Ovary (tissue), 3 donors: ENCODE measurements around the gene BCAN.
"Not testable (repeated sequence)": the region's sequence is repeated elsewhere in the genome, so short reads cannot be mapped to it uniquely, and the experiment has no call there.

ENCODE experiments used
- EP300 ChIP-seq: sonication (generic); formaldehyde crosslinking; IDR thresholded peaks from one replicate; pipeline ENCODE4 v1.6.1; 2017; ENCODE audit warnings: antibody characterized with exemption
- TF ChIP-seq, protein P1 (sequence below), 3 donors: fragments of 450-650 bp in 2 of 3; fragments of 200-600 bp in 1 of 3; IDR thresholded peaks; one replicate each; pipeline versions ENCODE4 v1.5.1 to v1.8.0; 2016 to 2022; ENCODE audit warnings: antibody characterized with exemption in 3 of 3, mild to moderate bottlenecking in 1 of 3
- donor health status: DM: no; HTN: no; CAD: no.

DNA sequence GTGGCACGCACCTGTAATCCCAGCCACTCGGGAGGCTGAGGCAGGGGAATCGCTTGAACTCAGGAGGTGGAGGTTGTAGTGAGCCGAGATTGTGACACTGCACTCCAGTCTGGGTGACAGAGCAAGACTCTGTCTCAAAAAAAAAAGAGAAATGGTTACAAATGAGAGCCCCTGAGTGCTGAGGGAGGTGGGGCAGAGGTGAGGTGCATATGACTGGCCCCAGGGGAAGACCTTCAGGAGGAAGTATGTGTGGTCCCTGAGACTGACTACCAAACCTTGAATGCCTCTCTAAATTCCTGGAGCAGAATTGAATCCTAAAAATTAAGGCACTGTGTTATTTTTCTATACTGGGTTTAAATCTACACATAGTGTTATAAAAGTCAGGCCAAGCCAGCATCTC lies 34.6 kb upstream of the BCAN start:
- TF ChIP-seq, protein P1, sequence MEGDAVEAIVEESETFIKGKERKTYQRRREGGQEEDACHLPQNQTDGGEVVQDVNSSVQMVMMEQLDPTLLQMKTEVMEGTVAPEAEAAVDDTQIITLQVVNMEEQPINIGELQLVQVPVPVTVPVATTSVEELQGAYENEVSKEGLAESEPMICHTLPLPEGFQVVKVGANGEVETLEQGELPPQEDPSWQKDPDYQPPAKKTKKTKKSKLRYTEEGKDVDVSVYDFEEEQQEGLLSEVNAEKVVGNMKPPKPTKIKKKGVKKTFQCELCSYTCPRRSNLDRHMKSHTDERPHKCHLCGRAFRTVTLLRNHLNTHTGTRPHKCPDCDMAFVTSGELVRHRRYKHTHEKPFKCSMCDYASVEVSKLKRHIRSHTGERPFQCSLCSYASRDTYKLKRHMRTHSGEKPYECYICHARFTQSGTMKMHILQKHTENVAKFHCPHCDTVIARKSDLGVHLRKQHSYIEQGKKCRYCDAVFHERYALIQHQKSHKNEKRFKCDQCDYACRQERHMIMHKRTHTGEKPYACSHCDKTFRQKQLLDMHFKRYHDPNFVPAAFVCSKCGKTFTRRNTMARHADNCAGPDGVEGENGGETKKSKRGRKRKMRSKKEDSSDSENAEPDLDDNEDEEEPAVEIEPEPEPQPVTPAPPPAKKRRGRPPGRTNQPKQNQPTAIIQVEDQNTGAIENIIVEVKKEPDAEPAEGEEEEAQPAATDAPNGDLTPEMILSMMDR (IDR thresholded peaks at IDR 0.05): not testable (repeated sequence)
- not testable (repeated sequence) for TF ChIP-seq EP300
